Suprapubic skin (tissue), 4 donors: Measurements from ENCODE around the gene COLEC11. TPM values are rescaled to one million over a fixed set of nuclear protein-coding genes. Genes with fewer than 3 reads are reported as not detected.

Experiments used
- DNase-seq, 2 donors: peaks; one replicate each; pipeline ENCODE4 v3.0.0-alpha.2; 2019; ENCODE audit warnings: low spot score in 2 of 2
- H3K27ac ChIP-seq: fragments of 200-600 bp; sonication (generic); one replicate; pipeline ENCODE4 v1.5.1; 2019
- H3K27me3 ChIP-seq: fragments of 200-600 bp; sonication (generic); one replicate; pipeline ENCODE4 v1.5.1; 2019
- H3K36me3 ChIP-seq: fragments of 200-600 bp; sonication (generic); one replicate; pipeline ENCODE4 v1.5.1; 2019
- H3K4me1 ChIP-seq: fragments of 200-600 bp; sonication (generic); one replicate; pipeline ENCODE4 v1.5.1; 2019
- H3K4me3 ChIP-seq: fragments of 200-600 bp; sonication (generic); one replicate; pipeline ENCODE4 v1.5.1; 2019; ENCODE audit warnings: mild to moderate bottlenecking
- H3K9me3 ChIP-seq: fragments of 200-600 bp; sonication (generic); one replicate; pipeline ENCODE4 v1.5.1; 2019
- CTCF ChIP-seq, 2 donors: fragments of 200-600 bp in 1 of 2; fragments of 450-650 bp in 1 of 2; sonication (generic) in 1 of 2; IDR thresholded peaks; one replicate each; pipeline ENCODE4 v1.5.1; 2016 to 2019; ENCODE audit warnings: antibody characterized with exemption in 2 of 2, mild to moderate bottlenecking in 1 of 2, moderate library complexity in 1 of 2
- EP300 ChIP-seq: sonication (generic); formaldehyde crosslinking; IDR thresholded peaks from one replicate; pipeline ENCODE4 v1.6.1; 2017; ENCODE audit warnings: antibody characterized with exemption
- POLR2A ChIP-seq, 2 donors: fragments of 450-650 bp; IDR thresholded peaks; one replicate each; pipeline ENCODE4 v1.6.1; 2017; ENCODE audit warnings: antibody characterized with exemption in 2 of 2, mild to moderate bottlenecking in 2 of 2, moderate library complexity in 2 of 2
- POLR2AphosphoS5 ChIP-seq, 3 donors: sonication (generic); formaldehyde crosslinking; IDR thresholded peaks; one replicate each; pipeline ENCODE4 v1.6.1; 2017; ENCODE audit warnings: antibody characterized with exemption in 3 of 3
- WGBS: methylation state at CpG from one replicate; pipeline ENCODE4 v1.1.5; 2018; 5-methylcytosine and 5-hydroxymethylcytosine counted together
- total RNA-seq, 4 donors: library from RNA; depleted of rRNA; stranded (reverse); fragments of >200 nt; gene quantifications; one replicate each; pipeline ENCODE4 v1.1.0, GENCODE V29; 2016

COLEC11 gene
- total RNA-seq, 4 donors from 2014 or later: 0.39 to 0.68 TPM; not detected in 2

GRCh38 chr2:3652896-3653625 is 58.1 kb downstream of the COLEC11 start:
- H3K9me3 ChIP-seq: no peaks in the 10 kb centered on the region
- peaks cover 18% of the 10 kb centered on the region for H3K27me3 ChIP-seq
- 97% methylated on average over 4 of the region's 9 CpGs for WGBS
- peaks cover 11% of the 10 kb centered on the region for H3K4me1 ChIP-seq
- H3K27ac ChIP-seq: no peak overlapping the region
- no peak for DNase-seq
- TF ChIP-seq CTCF (IDR thresholded peaks at IDR 0.05) (no peak), POLR2A (IDR thresholded peaks at IDR 0.05) (no peak), POLR2AphosphoS5 (IDR thresholded peaks at IDR 0.05) (no peak), EP300 (no peak)
- H3K4me3 ChIP-seq: no peak overlapping the region
- no peaks in the 10 kb centered on the region for H3K36me3 ChIP-seq

GRCh38 chr2:3654011-3654410 is 59.1 kb downstream of the COLEC11 start:
- Histone ChIP-seq H3K4me1 (peaks cover 11% of the 10 kb centered on the region), H3K27ac (no peak overlapping the region), H3K36me3 (no peaks in the 10 kb centered on the region), H3K27me3 (peaks cover 18% of the 10 kb centered on the region), H3K9me3 (no peaks in the 10 kb centered on the region), H3K4me3 (no peak overlapping the region)
- no peak for TF ChIP-seq POLR2A (IDR thresholded peaks at IDR 0.05)
- TF ChIP-seq CTCF (IDR thresholded peaks at IDR 0.05): no peak
- TF ChIP-seq POLR2AphosphoS5 (IDR thresholded peaks at IDR 0.05): no peak
- TF ChIP-seq EP300: no peak
- DNase-seq: no peak
- 90% methylated on average over 5 of the region's 10 CpGs for WGBS

DNA sequence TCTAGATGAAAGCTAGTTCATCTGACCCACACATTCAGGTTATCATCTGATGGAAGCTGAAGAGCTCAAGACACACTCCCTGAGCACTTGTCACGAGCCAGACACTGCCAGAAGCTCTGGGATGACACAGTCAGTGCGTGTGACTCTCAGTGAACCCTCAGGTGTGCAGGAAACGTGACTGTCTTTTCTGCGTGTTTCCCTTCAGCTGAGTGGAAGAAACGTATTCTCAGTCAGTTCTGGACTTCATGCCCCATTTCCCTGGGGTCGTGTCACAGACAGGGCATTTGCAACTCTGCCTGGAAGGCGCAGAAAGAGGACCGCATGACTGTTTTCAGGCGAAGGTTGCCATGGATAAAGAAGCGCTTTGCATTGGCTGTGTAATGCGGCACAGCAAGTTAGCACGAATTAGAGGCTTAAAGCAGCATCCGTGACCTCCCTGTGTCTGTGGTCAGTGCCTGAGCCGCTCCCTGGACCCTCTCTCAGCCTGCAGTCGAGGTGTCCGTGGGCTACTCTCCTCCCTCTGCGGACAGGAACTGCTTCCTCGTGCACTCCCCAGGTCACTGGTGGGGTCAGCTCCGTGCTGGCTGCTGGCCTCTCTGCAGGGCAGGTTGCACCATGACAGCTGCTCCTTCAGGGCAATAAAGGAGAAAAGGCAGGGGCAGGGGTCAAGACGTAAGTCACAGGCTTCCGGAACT is 59.8 kb downstream of the COLEC11 start:
- Histone ChIP-seq H3K36me3 (no peaks in the 10 kb centered on the region), H3K4me3 (no peak overlapping the region), H3K4me1 (peaks cover 11% of the 10 kb centered on the region), H3K27ac (no peak overlapping the region), H3K9me3 (no peaks in the 10 kb centered on the region), H3K27me3 (peaks cover 18% of the 10 kb centered on the region)
- TF ChIP-seq EP300 (no peak), POLR2AphosphoS5 (IDR thresholded peaks at IDR 0.05) (no peak), POLR2A (IDR thresholded peaks at IDR 0.05) (no peak), CTCF (IDR thresholded peaks at IDR 0.05) (no peak)
- DNase-seq: no peak
- 74% methylated on average over 11 of the region's 21 CpGs for WGBS

GRCh38 chr2:3655871-3656761 is 61.2 kb downstream of the COLEC11 start:
- Histone ChIP-seq H3K36me3 (no peaks in the 10 kb centered on the region), H3K27me3 (peaks cover 15% of the 10 kb centered on the region), H3K27ac (no peak overlapping the region), H3K4me1 (peaks cover 8% of the 10 kb centered on the region), H3K4me3 (no peak overlapping the region), H3K9me3 (no peaks in the 10 kb centered on the region)
- no peak for DNase-seq
- 82% methylated on average over 20 of the region's 28 CpGs for WGBS
- no peak for TF ChIP-seq POLR2AphosphoS5 (IDR thresholded peaks at IDR 0.05)
- TF ChIP-seq EP300: no peak
- no peak for TF ChIP-seq CTCF (IDR thresholded peaks at IDR 0.05)
- TF ChIP-seq POLR2A (IDR thresholded peaks at IDR 0.05): no peak
